Skeletal muscle tissue (tissue), 4 donors: ENCODE data around the gene INHBC. TPM values are rescaled to one million over a fixed set of nuclear protein-coding genes. Genes with fewer than 3 reads are reported as not detected.
"Not testable (repeated sequence)": the region's sequence is repeated elsewhere in the genome, so short reads cannot be mapped to it uniquely, and the experiment has no call there.

Source experiments
- H3K27ac ChIP-seq: one replicate; pipeline ENCODE4 v1.7.0; 2013; ENCODE audit warnings: mild to moderate bottlenecking, low read depth, low read length, inconsistent platforms
- H3K27me3 ChIP-seq, 3 donors: one replicate each; pipeline ENCODE4 v1.7.0; 2013; ENCODE audit warnings: low read length in 3 of 3; ENCODE audit not compliant: control insufficient read depth in 3 of 3, insufficient read depth in 3 of 3
- H3K36me3 ChIP-seq, 3 donors: one replicate each; pipeline ENCODE4 v1.7.0; 2013; ENCODE audit warnings: low read length in 3 of 3; ENCODE audit not compliant: control insufficient read depth in 3 of 3, insufficient read depth in 3 of 3
- H3K4me1 ChIP-seq, 3 donors: one replicate each; pipeline ENCODE4 v1.7.0; 2013; ENCODE audit warnings: low read length in 3 of 3, mild to moderate bottlenecking in 3 of 3; ENCODE audit not compliant: control insufficient read depth in 3 of 3, insufficient read depth in 3 of 3
- H3K4me3 ChIP-seq, 3 donors: one replicate each; pipeline ENCODE4 v1.7.0; 2013; ENCODE audit warnings: low read length in 3 of 3
- H3K9ac ChIP-seq, 3 donors: one replicate each; pipeline ENCODE4 v1.7.0; 2013; ENCODE audit warnings: low read length in 3 of 3, mild to moderate bottlenecking in 3 of 3, moderate library complexity in 2 of 3, low read depth in 1 of 3
- H3K9me3 ChIP-seq, 3 donors: one replicate each; pipeline ENCODE4 v1.7.0; 2013; ENCODE audit warnings: low read length in 3 of 3; ENCODE audit not compliant: control insufficient read depth in 3 of 3
- total RNA-seq: library from RNA; depleted of rRNA; stranded (reverse); fragments of >200 nt; gene quantifications from one replicate; pipeline ENCODE4 v1.2.3, GENCODE V29; 2014
- donor health status: Osteomylitis.

Gene INHBC
- total RNA-seq, 1 donor from 2014 or later: not detected

DNA sequence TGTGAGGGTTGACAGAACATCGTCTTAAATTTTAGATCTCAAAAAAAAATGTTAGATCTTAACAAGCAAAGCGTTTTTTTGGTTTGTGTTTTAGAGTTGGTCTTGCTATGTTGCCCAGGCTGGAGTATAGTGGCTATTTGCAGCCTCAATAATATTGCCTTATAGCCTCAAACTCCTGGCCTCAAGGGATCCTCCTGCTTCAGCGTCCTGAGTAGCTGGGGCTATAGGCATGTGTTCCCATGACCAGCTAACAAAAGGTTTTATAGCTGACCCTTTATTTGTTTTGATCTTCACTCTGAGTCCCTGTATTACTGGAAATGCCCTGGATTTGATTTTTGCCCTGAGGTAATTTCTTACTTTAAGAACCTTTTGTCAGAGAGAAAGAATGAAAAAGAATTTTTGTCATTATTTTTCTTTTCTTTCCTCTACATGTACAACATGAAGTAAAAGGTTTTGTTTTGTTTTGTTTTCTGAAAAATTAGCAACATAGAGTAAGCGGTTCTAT is 5.2 kb downstream of the INHBC start:
- Histone ChIP-seq H3K9me3 (no peaks in the 10 kb centered on the region), H3K4me3 (no peak overlapping the region), H3K9ac (no peak overlapping the region), H3K27ac (no peak overlapping the region), H3K27me3 (no peaks in the 10 kb centered on the region), H3K4me1 (no peaks in the 10 kb centered on the region), H3K36me3 (no peaks in the 10 kb centered on the region)

DNA sequence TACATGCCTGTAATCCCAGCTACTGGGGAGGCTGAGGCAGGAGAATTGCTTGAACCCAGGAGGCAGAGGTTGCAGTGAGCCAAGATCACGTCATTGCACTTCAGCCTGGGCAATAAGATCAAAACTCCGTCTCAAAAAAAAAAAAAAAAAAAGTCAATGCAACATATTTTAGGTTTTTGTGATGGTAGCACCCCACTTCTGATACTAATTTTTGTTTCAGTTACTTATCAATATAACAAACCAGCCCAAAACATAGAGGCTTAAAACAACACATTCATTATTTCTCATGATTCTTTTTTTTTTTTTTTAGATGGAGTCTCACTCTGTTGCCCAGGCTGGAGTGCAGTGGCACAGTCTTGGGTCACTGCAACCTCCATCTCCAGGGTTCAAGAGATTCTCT is 6.8 kb downstream of the INHBC start:
- not testable (repeated sequence) for H3K27ac ChIP-seq, H3K36me3 ChIP-seq, H3K9ac ChIP-seq, H3K9me3 ChIP-seq, H3K4me1 ChIP-seq, H3K4me3 ChIP-seq, H3K27me3 ChIP-seq

DNA sequence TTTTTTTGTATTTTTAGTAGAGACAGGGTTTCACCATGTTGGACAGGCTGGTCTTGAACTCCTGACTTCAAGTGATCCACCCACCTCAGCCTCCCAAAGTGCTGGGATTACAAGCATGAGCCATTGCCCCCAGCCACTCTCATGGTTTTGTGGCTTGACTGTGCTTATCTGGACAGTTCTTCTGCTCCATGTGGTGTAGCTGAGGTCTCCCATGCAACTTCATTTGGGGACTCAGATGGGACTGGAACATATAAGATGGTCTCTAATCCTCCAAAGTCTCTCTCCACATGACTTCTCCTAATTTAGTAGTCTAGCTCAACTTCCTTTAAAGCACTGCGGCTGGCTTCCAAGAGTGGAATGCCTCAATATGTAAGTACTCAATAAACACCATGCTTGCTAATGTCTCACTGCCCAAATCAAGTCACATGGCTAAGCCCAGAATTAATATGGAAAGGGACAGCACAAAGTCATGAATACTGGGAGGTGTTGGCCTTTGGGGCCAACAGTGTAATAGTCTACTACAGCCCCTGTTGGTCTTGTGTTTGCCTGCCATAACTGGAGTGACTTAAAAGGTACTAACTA is 7.4 kb downstream of the INHBC start:
- Histone ChIP-seq H3K27me3 (no peaks in the 10 kb centered on the region), H3K9me3 (no peaks in the 10 kb centered on the region), H3K27ac (no peak overlapping the region), H3K36me3 (no peaks in the 10 kb centered on the region), H3K4me1 (no peaks in the 10 kb centered on the region), H3K4me3 (no peak overlapping the region), H3K9ac (no peak overlapping the region)

DNA sequence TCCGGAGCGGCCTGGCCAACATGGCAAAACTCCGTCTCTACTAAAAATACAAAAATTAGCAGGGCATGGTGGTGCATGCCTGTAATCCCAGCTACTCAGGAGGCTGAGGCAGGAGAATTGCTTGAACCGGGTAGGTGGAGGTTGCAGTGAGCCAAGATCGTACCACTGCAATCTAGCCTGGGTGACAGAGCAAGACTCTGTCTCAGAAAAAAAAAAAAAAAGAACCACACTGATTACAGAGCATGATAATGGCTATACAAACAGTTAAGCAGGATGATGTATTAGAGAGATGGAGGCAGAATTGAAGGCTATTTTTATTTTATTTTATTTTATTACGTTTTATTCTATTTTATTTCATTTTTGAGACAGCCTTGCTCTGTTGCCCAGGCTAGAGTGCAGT is 9.8 kb downstream of the INHBC start:
- not testable (repeated sequence) for H3K27me3 ChIP-seq, H3K36me3 ChIP-seq, H3K27ac ChIP-seq, H3K4me3 ChIP-seq, H3K9ac ChIP-seq, H3K4me1 ChIP-seq, H3K9me3 ChIP-seq

DNA sequence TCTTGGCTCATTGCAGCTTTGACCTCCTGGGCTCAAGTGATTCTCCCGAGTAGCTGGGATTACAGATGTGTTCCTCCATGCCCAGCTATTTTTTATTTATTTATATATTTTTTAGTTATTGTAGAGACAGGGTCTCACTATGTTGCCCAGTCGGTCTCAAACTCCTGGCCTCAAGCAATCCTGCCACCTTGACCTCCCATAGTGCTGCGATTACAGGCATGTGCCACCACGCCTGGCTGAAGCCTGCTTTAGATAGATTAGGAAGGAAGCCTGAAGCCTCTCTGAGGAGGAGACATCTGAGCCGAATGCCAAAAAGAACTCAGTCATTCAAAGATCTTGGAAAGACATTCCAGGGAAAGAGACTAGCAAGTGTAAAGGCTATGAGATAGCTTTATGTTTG is 10.2 kb downstream of the INHBC start:
- Histone ChIP-seq H3K9ac (no peak overlapping the region), H3K27me3 (no peaks in the 10 kb centered on the region), H3K4me3 (no peak overlapping the region), H3K36me3 (no peaks in the 10 kb centered on the region), H3K4me1 (no peaks in the 10 kb centered on the region), H3K9me3 (no peaks in the 10 kb centered on the region), H3K27ac (no peak overlapping the region)

DNA sequence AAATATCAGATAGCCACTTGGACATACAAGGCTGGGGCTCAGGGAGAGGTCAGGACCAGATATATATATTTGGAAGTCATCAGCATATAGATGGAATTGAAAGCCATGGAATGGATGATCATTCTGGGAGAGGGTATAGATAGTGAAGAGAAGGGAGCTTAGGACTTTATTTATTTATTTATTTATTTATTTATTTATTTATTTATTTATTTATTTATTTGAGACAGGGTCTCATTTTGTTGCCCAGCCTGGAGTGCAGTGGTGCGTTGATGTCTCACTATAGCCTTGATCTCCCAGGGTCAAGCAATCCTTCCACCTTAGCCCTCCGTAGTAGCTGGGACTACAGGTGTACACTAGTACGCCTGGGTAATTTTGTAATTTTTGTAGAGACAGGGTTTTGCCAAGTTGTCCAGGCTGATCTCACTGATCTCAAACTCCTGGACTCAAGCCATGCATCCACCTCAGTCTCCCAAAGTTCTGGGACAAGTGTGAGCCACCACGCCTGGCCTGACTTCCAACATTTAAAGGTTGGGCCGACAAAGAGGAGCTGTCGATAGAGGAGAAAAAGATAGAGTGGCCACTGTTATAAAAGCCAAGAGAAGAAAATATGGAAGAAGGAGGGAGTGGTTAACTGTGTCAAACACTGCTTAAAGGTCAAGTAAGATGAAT is 11.8 kb downstream of the INHBC start:
- Histone ChIP-seq H3K9me3 (no peaks in the 10 kb centered on the region), H3K4me1 (peaks cover 0 to 4% (median 4%) of the 10 kb centered on the region in 3 donors)

DNA sequence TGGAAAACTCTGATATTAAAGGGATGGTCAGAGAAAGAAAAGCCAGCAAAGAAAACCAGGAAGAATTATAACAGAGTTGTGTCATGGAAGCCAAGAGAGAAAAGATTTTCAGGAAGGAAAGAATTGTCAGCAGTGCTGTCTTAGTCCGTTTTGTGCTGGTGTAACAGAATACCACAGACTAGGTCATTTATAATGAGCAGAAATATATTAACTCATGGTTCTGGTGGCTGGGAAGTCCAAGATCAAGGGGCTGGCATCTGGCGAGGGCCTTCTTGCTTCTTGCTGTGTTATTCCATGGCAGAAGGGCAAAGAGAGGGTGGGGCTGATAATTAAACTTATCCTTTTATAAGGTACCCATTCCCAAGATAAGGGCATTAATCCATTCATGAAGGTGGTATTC is 14.1 kb downstream of the INHBC start:
- peaks cover 10 to 21% (median 18%) of the 10 kb centered on the region in 3 donors for H3K4me1 ChIP-seq
- H3K27ac ChIP-seq: no peak overlapping the region
- H3K36me3 ChIP-seq: no peaks in the 10 kb centered on the region
- H3K9me3 ChIP-seq: no peaks in the 10 kb centered on the region
- H3K27me3 ChIP-seq: no peaks in the 10 kb centered on the region
- H3K9ac ChIP-seq: no peak overlapping the region
- H3K4me3 ChIP-seq: no peak overlapping the region

More for the DNA sequence above, 11.8 kb downstream of the INHBC start:
- no peak overlapping the region for H3K9ac ChIP-seq
- H3K27me3 ChIP-seq: no peaks in the 10 kb centered on the region
- no peak overlapping the region for H3K4me3 ChIP-seq
- H3K36me3 ChIP-seq: no peaks in the 10 kb centered on the region
- no peak overlapping the region for H3K27ac ChIP-seq

DNA sequence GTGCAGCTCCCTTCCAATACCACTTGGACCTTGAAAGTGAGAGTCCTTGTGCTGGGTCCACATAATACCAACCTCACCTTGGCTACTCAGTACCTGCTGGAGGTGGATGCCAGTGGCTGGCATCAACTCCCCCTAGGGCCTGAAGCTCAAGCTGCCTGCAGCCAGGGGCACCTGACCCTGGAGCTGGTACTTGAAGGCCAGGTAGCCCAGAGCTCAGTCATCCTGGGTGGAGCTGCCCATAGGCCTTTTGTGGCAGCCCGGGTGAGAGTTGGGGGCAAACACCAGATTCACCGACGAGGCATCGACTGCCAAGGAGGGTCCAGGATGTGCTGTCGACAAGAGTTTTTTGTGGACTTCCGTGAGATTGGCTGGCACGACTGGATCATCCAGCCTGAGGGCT is 14.8 kb downstream of the INHBC start:
- Histone ChIP-seq H3K27me3 (no peaks in the 10 kb centered on the region), H3K4me1 (peaks cover 10 to 25% (median 18%) of the 10 kb centered on the region in 3 donors), H3K27ac (no peak overlapping the region), H3K9ac (no peak overlapping the region), H3K4me3 (no peak overlapping the region), H3K9me3 (no peaks in the 10 kb centered on the region), H3K36me3 (no peaks in the 10 kb centered on the region)

DNA sequence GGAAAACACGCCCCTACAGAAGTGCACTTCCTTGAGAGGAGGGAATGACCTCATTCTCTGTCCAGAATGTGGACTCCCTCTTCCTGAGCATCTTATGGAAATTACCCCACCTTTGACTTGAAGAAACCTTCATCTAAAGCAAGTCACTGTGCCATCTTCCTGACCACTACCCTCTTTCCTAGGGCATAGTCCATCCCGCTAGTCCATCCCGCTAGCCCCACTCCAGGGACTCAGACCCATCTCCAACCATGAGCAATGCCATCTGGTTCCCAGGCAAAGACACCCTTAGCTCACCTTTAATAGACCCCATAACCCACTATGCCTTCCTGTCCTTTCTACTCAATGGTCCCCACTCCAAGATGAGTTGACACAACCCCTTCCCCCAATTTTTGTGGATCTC is 15.5 kb downstream of the INHBC start:
- H3K9ac ChIP-seq: no peak overlapping the region
- H3K4me1 ChIP-seq: peaks cover 14 to 32% (median 25%) of the 10 kb centered on the region in 3 donors
- no peaks in the 10 kb centered on the region for H3K27me3 ChIP-seq
- no peaks in the 10 kb centered on the region for H3K9me3 ChIP-seq
- H3K36me3 ChIP-seq: no peaks in the 10 kb centered on the region
- no peak overlapping the region for H3K27ac ChIP-seq
- H3K4me3 ChIP-seq: no peak overlapping the region

DNA sequence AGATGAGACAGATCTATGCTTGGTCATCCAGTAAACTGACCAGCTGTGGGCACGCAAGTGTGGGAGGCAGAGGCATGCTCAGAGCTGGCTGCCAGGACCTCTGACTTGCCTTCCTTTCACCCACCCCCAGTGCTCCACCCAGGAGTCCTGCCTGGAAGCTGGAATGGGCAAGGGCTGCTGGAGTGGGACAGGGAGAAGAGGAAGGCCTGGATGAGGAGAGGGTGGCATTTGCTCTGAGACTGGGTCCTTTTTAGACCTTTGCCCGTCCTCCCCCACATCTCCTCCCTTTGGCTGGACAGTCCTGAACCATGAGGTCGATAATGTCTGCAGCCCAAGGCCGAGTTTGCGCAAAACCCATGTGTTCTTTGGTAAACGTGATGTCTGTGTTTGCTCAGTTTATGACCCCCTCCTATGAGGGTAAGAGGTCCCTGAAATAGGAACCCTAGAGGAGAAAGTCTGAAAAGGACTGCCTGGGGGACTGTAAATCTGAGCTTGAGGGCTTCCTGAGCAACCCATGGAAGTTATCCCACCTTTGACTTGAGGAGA is 16.7 kb downstream of the INHBC start:
- H3K9me3 ChIP-seq: no peaks in the 10 kb centered on the region
- H3K27ac ChIP-seq: peak overlapping the region; percentile 4
- H3K4me1 ChIP-seq: peaks cover 22 to 44% (median 38%) of the 10 kb centered on the region in 3 donors
- no peaks in the 10 kb centered on the region for H3K27me3 ChIP-seq
- no peak overlapping the region for H3K9ac ChIP-seq
- peak overlapping the region in 1 of 3 donors; percentile 13 for H3K4me3 ChIP-seq
- no peaks in the 10 kb centered on the region for H3K36me3 ChIP-seq
